NCI-H2107 treated with DMSO at 0.1 percent for 48 hours (cell line): ENCODE results near the gene RBBP8.

Source experiments
- DNase-seq: peaks from one replicate; lab custom pipeline; 2025; ENCODE audit not compliant: unreplicated experiment; lab: John Stamatoyannopoulos, UW

RBBP8 gene

GRCh38 chr18:22988208-22988607, 55.1 kb downstream of the RBBP8 start:
- DNase-seq: no peak

- no peak for DNase-seq
Measured at GRCh38 chr18:22998344-22998743, 65.2 kb downstream of the RBBP8 start.

DNA sequence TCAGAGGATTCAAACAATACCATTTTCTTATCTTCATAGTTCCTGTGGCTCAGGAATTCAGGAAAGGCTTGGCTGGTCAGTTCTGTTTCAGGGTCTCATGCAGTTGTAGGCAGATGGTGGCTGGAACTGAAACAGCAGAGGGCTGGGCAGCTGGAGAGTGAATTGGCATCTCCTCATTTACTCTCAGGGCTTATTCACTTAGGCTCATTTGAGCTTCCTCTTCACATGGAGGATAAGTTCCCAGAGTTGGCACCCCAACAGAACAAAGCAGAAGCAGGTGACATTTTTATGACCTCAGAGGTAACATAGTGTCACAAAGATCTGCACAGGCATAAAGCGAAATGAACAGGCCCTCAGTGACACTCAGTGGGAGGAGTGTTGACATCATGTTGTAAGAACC, 66.1 kb downstream of the RBBP8 start:
- no peak for DNase-seq

GRCh38 chr18:22999647-23000046, 66.5 kb downstream of the RBBP8 start:
- no peak for DNase-seq

GRCh38 chr18:23003289-23003688, 70.2 kb downstream of the RBBP8 start:
- DNase-seq: no peak

GRCh38 chr18:23012249-23012648, 79.1 kb downstream of the RBBP8 start:
- no peak for DNase-seq

GRCh38 chr18:23020555-23021294, 87.6 kb downstream of the RBBP8 start:
- DNase-seq: no peak

GRCh38 chr18:23021623-23022022, 88.5 kb downstream of the RBBP8 start:
- no peak for DNase-seq

- no peak for DNase-seq
Measured at GRCh38 chr18:23032030-23032582, 99.0 kb downstream of the RBBP8 start.

GRCh38 chr18:23033056-23033455, 99.9 kb downstream of the RBBP8 start:
- no peak for DNase-seq

DNA sequence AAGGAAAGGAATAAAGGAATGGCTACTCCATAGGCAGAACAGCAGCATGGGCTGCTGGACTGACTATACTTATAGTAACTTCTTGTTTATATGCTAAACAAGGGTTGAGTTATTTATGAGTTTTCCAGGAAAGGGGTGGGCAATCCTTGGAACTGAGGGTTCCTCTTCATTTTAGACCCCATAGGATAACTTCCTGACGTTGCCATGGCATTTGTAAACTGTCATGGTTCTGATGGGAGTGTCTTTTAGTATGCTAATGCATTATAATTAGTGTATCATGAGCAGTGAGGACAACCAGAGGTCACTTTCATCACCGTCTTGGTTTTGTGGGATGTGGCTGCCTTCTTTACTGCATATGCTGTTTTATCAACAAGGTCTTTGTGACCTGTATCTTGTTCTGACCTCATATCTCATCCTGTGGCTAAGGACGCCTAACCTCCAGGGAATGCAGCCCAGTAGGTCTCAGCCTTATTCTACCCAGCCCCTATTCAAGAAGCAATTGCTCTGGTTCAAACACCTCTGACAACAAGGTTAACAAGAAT, 103.6 kb downstream of the RBBP8 start:
- no peak for DNase-seq

DNA sequence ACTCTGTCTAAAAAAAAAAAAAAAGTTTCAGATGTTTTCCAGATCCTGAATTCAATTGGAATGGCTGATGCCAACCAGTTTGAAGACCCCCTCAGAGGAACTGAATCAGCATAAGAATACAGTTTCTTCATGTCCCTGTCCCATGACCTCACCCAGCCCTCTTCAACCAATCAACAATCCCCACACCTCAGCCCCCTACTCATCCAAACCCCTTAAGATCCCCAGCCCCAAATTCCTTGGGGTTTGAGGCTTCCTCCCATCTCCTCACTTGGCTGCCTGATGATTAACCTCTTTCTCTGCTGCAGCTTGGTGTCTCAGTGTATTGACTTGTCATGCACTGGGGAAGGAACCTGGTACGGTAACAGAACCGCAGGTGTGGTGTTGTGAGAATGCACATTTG, 104.5 kb downstream of the RBBP8 start:
- DNase-seq: no peak

DNA sequence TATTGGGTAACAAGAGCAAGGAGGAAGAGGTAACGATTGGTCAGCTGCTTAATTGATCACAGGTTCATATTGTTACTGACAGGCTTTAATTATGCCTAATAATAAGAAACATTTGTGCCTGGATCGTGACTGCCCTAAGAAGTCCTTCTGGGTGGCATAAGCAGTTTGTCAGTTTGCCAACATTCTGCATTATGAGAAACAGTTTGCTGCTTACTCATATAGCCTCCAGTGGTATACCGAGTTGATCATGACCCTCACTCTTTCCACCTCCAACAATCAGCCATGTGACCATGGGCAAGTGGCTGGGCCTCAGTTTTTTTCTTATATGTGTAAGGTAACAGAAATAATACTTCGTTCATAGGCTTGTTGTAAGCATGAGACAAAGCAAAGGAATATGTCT, 105.6 kb downstream of the RBBP8 start:
- DNase-seq: no peak

DNA sequence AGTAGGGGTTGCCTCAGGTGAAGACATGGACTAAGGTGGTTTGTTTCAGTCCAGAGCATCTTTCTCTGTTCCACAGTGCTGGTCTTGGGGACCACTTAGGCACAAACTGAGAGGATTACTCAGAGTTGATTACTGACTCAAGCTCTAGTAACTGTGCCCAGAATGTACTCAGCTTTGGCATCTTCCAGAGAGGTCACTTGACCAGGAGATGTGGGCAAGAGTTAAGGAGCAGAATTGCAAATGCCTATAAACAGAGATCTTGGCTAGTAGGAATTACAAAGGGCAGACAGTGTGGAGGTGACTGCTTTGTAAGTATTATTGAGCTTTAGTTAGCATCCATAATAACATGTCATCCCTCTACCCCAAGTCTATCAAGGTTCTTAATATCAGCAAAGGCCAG, 109.0 kb downstream of the RBBP8 start:
- DNase-seq: no peak

DNA sequence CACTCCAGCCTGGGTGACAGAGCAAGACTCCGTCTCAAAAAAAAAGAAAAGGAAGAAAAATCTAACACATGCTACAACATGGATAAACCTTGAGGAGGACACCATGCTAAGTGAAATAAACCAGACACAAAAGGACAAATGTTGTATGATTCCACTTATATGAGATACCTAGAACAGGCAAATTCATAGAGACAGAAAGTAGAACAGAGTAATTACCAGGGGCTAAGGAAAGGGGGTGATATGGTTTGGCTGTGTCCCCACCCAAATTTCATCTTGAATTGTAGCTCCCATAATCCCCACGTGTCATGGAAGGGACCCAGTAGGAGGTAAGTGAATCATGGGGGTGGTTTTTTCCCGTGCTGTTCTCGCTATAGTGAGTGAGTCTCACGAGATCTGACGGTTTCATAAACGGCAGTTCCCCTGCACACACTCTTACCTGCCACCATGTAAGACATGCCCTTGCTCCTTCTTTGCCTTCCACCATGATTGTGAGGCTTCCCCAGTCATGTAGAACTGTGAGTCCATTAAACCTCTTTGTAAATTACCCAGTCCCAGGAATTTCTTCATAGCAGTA, 110.8 kb downstream of the RBBP8 start:
- no peak for DNase-seq

DNA sequence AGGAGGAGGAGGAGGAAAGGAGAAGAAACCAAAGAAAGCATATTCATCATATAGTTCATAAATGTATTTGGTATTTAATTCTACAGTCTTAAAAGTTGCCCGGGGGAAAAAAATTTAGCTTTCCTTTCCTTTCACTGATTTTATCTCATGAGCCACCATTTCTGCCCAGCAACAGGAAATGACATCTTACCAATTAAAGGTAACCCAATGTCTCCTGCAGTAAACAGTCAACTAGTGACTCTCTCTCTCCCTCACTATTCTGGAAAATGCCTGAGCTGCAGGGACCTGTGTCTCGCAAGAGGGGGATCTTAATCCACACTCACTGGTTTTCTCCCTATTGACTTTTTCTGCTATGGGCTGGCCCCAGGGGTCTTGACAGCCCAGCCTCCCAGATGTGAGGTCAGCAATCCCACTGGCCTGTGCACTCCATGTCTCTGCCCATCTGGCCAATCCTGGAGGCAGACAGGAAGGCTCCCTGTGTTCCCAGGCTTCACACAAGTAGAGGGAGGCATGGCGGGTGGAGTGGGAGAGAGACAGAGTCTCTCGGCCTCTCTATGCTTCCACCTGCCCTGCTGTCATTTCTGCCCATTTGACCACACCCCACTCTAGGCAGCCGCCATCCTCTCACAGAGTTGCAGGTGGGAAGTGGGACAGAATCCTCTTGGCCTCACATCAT, 116.7 kb downstream of the RBBP8 start:
- no peak for DNase-seq

GRCh38 chr18:23053776-23054457, 120.8 kb downstream of the RBBP8 start:
- no peak for DNase-seq

DNA sequence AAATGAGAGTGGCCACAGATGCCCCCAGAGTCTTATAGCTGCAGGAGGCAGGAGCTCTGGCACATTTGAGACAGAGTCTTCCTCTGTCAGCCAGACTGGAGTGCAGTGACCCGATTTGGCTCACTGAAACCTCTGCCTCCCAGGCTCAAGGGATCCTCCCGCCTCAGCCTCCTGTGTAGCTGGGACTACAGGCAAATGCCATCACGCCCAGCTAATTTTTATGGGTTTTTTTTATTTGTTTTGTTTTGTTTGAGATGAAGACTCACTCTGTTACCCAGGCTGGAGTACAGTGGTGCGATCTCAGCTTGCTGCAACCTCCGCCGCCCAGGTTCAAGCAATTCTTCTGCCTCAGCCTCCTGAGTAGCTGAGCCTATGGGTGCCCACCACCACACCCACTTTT, 121.4 kb downstream of the RBBP8 start:
- DNase-seq: no peak

GRCh38 chr18:23056315-23056714, 123.2 kb downstream of the RBBP8 start:
- no peak for DNase-seq

DNA sequence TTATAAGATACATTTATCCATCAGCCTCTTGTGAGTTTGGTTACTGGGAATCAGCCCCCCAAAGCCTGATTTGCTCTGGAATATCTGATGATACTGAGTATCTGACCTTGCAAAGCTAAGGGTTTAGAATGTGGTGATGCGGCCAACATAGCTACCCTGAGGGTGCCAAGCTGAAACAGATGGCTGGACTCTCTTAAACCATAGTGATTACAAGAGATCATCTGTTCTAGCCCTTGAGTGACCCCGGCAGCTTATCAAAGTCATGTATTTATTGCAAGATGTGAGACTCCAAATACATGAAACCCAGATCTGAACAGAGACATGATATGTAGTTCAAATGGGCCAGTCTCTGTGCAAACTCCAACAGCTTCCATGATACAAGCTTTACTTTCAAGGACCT, 124.0 kb downstream of the RBBP8 start:
- DNase-seq: no peak

DNA sequence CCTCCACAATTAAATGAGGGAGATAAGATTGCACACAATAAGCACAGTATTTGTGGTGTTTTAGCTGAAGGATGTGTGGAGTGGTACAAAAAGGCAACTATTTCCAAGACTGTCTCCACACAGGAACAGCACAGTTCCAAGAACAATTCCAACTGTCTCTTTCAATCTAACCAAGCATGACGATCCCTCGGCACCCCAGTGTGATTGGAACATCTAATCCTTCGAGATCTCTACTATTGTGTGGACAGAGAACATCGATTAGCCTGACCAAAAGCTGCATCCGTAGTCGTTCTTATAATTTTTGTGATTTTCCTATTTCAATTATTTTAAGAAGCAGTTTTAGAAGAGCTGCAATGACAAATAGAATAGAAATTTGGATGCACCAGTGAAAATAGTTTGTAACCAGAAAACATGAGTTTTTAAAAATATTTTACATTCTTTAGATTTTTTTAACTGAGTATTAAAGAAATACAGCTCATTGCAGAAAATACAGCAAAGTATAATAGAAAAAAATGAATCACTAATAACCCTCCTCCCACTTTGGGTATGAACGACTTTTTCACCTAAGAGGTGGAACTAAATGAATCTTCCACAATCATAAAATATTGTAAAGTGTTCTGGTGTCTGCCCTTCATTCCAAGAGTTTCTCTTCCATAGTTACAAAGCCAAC, 125.8 kb downstream of the RBBP8 start:
- no peak for DNase-seq
